GM18498 (cell line): Measurements from ENCODE around the gene CAPN13.

Source experiments
- ATAC-seq: cut with Tn5 transposase; IDR thresholded peaks from one replicate; pipeline ENCODE4 v1.9.1; 2021; ENCODE audit warnings: mild to moderate bottlenecking, moderate library complexity; ENCODE audit not compliant: unreplicated experiment

The CAPN13 gene

GRCh38 chr2:30686000-30686399, 121.2 kb downstream of the CAPN13 start:
- no peak for ATAC-seq

GRCh38 chr2:30684996-30685395, 122.2 kb downstream of the CAPN13 start:
- ATAC-seq = no peak

DNA sequence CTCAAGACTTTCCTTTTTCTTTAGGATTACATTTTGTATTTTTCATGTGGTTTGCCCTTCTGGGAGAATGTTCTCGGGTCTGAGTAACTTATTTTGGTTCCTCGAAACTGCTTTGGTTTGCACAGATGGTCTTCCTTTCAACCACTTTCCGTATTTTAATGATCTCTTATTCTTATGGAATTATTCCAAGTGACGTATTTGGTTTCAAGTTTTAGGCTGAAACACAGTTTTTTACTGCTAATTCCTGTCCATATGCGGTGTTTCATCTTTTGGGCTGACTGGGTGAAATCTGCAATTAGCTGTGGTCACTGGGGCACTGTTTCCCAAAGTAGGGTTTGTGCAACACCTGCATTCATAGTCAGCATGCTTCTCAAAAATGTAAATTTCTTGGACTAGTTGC, 122.7 kb downstream of the CAPN13 start:
- no peak for ATAC-seq

GRCh38 chr2:30684026-30684425, 123.2 kb downstream of the CAPN13 start:
- no peak for ATAC-seq

- no peak for ATAC-seq
Measured at GRCh38 chr2:30683236-30683956, 123.8 kb downstream of the CAPN13 start.

GRCh38 chr2:30681022-30681421, 126.2 kb downstream of the CAPN13 start:
- no peak for ATAC-seq

DNA sequence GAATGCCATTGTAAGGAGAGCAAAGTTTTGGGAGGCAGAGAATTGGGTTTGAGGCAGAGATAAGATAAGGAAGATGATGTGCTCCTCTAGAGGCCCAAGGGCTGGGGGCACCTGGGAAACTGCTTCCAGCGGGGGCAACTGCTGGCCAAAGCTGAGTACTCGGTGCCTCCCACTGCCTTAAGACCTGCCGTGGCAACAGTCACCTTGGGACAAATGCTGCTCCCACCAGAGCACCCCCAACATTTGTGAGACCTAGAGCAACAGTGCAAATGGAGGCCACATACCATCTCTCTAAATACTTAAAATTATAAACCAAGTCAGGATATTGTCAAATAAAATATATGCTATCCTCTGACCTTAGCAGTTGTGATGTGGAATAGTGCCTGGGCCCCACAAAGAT, 127.1 kb downstream of the CAPN13 start:
- ATAC-seq = no peak

DNA sequence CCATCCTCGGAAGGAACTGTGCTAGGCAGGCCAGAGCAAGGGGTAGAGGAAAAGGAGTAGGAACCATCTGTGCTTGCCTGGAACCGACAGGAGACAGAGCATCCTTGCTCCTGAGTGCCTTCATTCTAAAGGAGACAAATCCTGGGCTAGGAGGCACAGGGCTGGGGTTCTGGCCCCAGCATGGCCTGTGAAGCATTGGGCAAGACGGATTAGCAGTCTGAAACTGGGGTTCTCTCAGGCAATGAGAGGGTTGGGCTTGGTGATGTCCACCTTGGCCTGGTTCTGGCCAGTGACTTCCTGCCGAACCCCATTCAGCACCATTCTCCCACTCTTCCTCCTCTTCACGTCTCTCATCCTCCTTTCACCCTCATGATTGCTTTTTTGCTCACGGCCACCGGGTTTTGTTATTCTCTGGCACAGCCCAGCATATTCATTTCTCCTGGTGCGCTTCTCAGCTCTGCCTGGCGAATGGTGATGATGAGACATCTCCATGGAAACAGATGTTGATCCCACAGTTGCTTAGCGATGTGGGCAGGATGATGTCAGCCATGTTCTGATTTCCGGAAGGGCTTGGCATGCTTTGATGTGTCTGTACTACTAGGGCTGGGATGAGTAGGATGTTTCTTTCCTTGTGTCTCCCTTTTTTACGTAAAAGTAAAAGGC, 127.7 kb downstream of the CAPN13 start:
- ATAC-seq = no peak

GRCh38 chr2:30678410-30679137, 128.7 kb downstream of the CAPN13 start:
- no peak for ATAC-seq

- no peak for ATAC-seq
Measured at GRCh38 chr2:30677861-30678385, 129.3 kb downstream of the CAPN13 start.

- no peak for ATAC-seq
Measured at GRCh38 chr2:30677231-30677630, 130.0 kb downstream of the CAPN13 start.

- no peak for ATAC-seq
Measured at GRCh38 chr2:30675758-30676157, 131.5 kb downstream of the CAPN13 start.

- ATAC-seq = no peak
Measured at GRCh38 chr2:30673127-30673526, 134.1 kb downstream of the CAPN13 start.
